Endodermal cell (in vitro differentiated cells): ENCODE results near the gene MPRIP. TPM values are rescaled to one million over a fixed set of nuclear protein-coding genes. Genes with fewer than 3 reads are reported as not detected.
A peak's percentile ranks its signal among the peaks of the same experiment; 100 is the strongest.
"Not testable (repeated sequence)": the region's sequence is repeated elsewhere in the genome, so short reads cannot be mapped to it uniquely, and the experiment has no call there.

ENCODE experiments used
- DNase-seq: peaks from one replicate; pipeline ENCODE4 v3.0.0-alpha.2; 2017
- H3K27ac ChIP-seq: 2 replicates; pipeline ENCODE4 v1.5.1; 2013; ENCODE audit warnings: mild to moderate bottlenecking, low read depth, low read length, moderate library complexity
- H3K27me3 ChIP-seq: 2 replicates; pipeline ENCODE4 v1.6.1; 2013; ENCODE audit warnings: mild to moderate bottlenecking, low read length, moderate library complexity; ENCODE audit not compliant: insufficient read depth, control insufficient read depth, poor library complexity, severe bottlenecking
- H3K36me3 ChIP-seq: 2 replicates; pipeline ENCODE4 v1.7.0; 2013; ENCODE audit warnings: mild to moderate bottlenecking, low read length, moderate library complexity; ENCODE audit not compliant: control insufficient read depth, insufficient read depth
- H3K4me1 ChIP-seq: one replicate; pipeline ENCODE4 v1.7.0; 2013; ENCODE audit warnings: low read length; ENCODE audit not compliant: control insufficient read depth, insufficient read depth
- H3K4me3 ChIP-seq: 2 replicates; pipeline ENCODE4 v1.5.1; 2013; ENCODE audit warnings: mild to moderate bottlenecking, low read length, moderate library complexity
- H3K9ac ChIP-seq: 2 replicates; pipeline ENCODE4 v1.6.1; 2013; ENCODE audit warnings: mild to moderate bottlenecking, low read length, moderate library complexity; ENCODE audit not compliant: poor library complexity, severe bottlenecking; ENCODE audit errors: extremely low read depth
- H3K9me3 ChIP-seq: 2 replicates; pipeline ENCODE4 v1.6.1; 2013; ENCODE audit warnings: mild to moderate bottlenecking, low read length, moderate library complexity; ENCODE audit not compliant: control insufficient read depth
- H3K27ac Mint-ChIP-seq: 2 replicates; pipeline ENCODE4 v1.8.0; 2020; ENCODE audit warnings: mixed read lengths
- H3K27me3 Mint-ChIP-seq: 2 replicates; pipeline ENCODE4 v1.8.0; 2021; ENCODE audit warnings: mild to moderate bottlenecking, mixed read lengths; ENCODE audit not compliant: insufficient read depth
- H3K36me3 Mint-ChIP-seq: 2 replicates; pipeline ENCODE4 v1.8.0; 2020; ENCODE audit warnings: low read depth, mixed read lengths
- H3K4me1 Mint-ChIP-seq: 2 replicates; pipeline ENCODE4 v1.8.0; 2020; ENCODE audit warnings: mixed read lengths
- H3K4me3 Mint-ChIP-seq: 2 replicates; pipeline ENCODE4 v1.8.0; 2020; ENCODE audit warnings: mild to moderate bottlenecking, moderate library complexity, mixed read lengths
- H3K9me3 Mint-ChIP-seq: 2 replicates; pipeline ENCODE4 v1.8.0; 2020; ENCODE audit warnings: mild to moderate bottlenecking, mixed read lengths
- CTCF ChIP-seq: fragments of 200-600 bp; sonication (generic); conservative IDR thresholded peaks from 2 replicates; pipeline ENCODE4 v1.5.0; 2021; ENCODE audit warnings: antibody characterized with exemption, mild to moderate bottlenecking
- WGBS, 2 experiments: methylation state at CpG; one replicate each; pipeline versions ENCODE4 v1.1.5 to v1.1.7; 2013; ENCODE audit warnings: missing lambda C conversion rate in 2 of 2, mixed read lengths in 1 of 2; ENCODE audit not compliant: insufficient coverage in 1 of 2, insufficient read length in 1 of 2; 5-methylcytosine and 5-hydroxymethylcytosine counted together
- total RNA-seq, 2 donors: library from RNA; stranded (reverse); fragmentation: NEBNext Ultra II Directional in 1 of 2; extraction: Animal tissue kit (Norgen Biotek cat#: 25700) in 1 of 2; gene quantifications; 2 replicates in 1 of 2; 3 replicates in 1 of 2; pipeline ENCODE4 v1.2.1, GENCODE V29; 2021

The MPRIP gene
- total RNA-seq, 2 donors from 2014 or later, result 154 to 155 TPM

GRCh38 chr17:17182598-17183136 is 140.4 kb downstream of the MPRIP start:
- peaks cover 51% of the 10 kb centered on the region for H3K36me3 ChIP-seq
- no peak overlapping the region for H3K27ac ChIP-seq
- H3K27me3 ChIP-seq, result no peaks in the 10 kb centered on the region
- no peak for TF ChIP-seq CTCF
- Mint-ChIP-seq H3K27me3 (no peaks in the 10 kb centered on the region), H3K9me3 (no peaks in the 10 kb centered on the region), H3K4me1 (peaks cover 30% of the 10 kb centered on the region), H3K4me3 (no peak overlapping the region), H3K36me3 (peaks cover 48% of the 10 kb centered on the region), H3K27ac (no peak overlapping the region)
- H3K4me1 ChIP-seq, result peaks cover 16% of the 10 kb centered on the region
- no peak for DNase-seq
- no peak overlapping the region for H3K9ac ChIP-seq
- H3K4me3 ChIP-seq, result no peak overlapping the region
- no peaks in the 10 kb centered on the region for H3K9me3 ChIP-seq
- WGBS, 2 experiments, result 93 to 97% methylated on average over 4 to 6 of the region's 6 CpGs

- no peak overlapping the region for H3K9ac ChIP-seq
- Mint-ChIP-seq H3K4me3 (no peak overlapping the region), H3K4me1 (peaks cover 30% of the 10 kb centered on the region), H3K36me3 (peaks cover 51% of the 10 kb centered on the region), H3K9me3 (no peaks in the 10 kb centered on the region), H3K27me3 (no peaks in the 10 kb centered on the region), H3K27ac (no peak overlapping the region)
- 91 to 93% methylated on average over 4 of the region's 4 CpGs for WGBS, 2 experiments
- no peak for DNase-seq
- no peaks in the 10 kb centered on the region for H3K9me3 ChIP-seq
- no peak overlapping the region for H3K27ac ChIP-seq
- H3K4me1 ChIP-seq, result peaks cover 16% of the 10 kb centered on the region
- no peak for TF ChIP-seq CTCF
- H3K36me3 ChIP-seq, result peaks cover 51% of the 10 kb centered on the region
- no peak overlapping the region for H3K4me3 ChIP-seq
- H3K27me3 ChIP-seq, result no peaks in the 10 kb centered on the region
Observed at GRCh38 chr17:17183744-17184143, 141.5 kb downstream of the MPRIP start.

- H3K4me3 Mint-ChIP-seq, H3K27ac Mint-ChIP-seq, H3K27me3 Mint-ChIP-seq, H3K27me3 ChIP-seq, H3K9ac ChIP-seq, H3K27ac ChIP-seq, H3K9me3 Mint-ChIP-seq, DNase-seq, H3K9me3 ChIP-seq: not testable (repeated sequence)
- peaks cover 41% of the 10 kb centered on the region for H3K36me3 ChIP-seq
- peak overlapping the region; percentile 34 for H3K4me3 ChIP-seq
- H3K4me1 ChIP-seq, result peaks cover 18% of the 10 kb centered on the region
- WGBS, 2 experiments, result 85 to 91% methylated on average over 5 to 11 of the region's 13 CpGs
- peaks cover 30% of the 10 kb centered on the region for H3K4me1 Mint-ChIP-seq
- H3K36me3 Mint-ChIP-seq, result peaks cover 44% of the 10 kb centered on the region
Observed at GRCh38 chr17:17184985-17185757, 142.9 kb downstream of the MPRIP start.
